Measurements from ENCODE around the gene NUP35. TPM values are rescaled to one million over a fixed set of nuclear protein-coding genes. Genes with fewer than 3 reads are reported as not detected.

Gene NUP35
- total RNA-seq, 1 experiment from 2014 or later: 33.4 TPM

Other genes with a start within 250 kb of the NUP35 start
- gene NCKAP1, start 86.0 kb upstream of the NUP35 start, total RNA-seq (2021; ENCODE audit: unreplicated experiment): 115 TPM
- gene DUSP19, start 45.7 kb upstream of the NUP35 start, total RNA-seq (2021; ENCODE audit: unreplicated experiment): 2.9 TPM